ENCODE measurements around the gene KLK4. TPM values are rescaled to one million over a fixed set of nuclear protein-coding genes. Genes with fewer than 3 reads are reported as not detected.

The KLK4 gene
- total and polyA plus RNA-seq, 9 of the 15 experiments (the other 6 are each of a cell fraction or from before 2014, with no cell fraction given): not detected

- TF ChIP-seq REST (IDR thresholded peaks at IDR 0.05; ENCODE audit: borderline replicate concordance) (peak; percentile 25; the same call in 1 of the 2 replicates), REST (CRISPR knock-in tag; IDR thresholded peaks at IDR 0.05; ENCODE audit: low read depth) (no peak), KLF13 (tag; IDR thresholded peaks at IDR 0.05; ENCODE audit: borderline replicate concordance, low read depth) (no peak)
Observed at GRCh38 chr19:50906217-50906616, 5.0 kb downstream of the KLK4 start (continued).

Measured in K562 (cell line).